ENCODE data around the gene LRIG2. TPM values are rescaled to one million over a fixed set of nuclear protein-coding genes. Genes with fewer than 3 reads are reported as not detected.

LRIG2 gene
- 3.2 and 6.0 TPM in 2 replicates for total RNA-seq

GRCh38 chr1:113072757-113073478 lies at the start of gene LRIG2:
Gene LRIG2 (plus strand): TSS chr1:113073198. CDS start chr1:113073407, 209 bp downstream.

Other genes with a start within 250 kb of the LRIG2 start
- gene SLC16A1, start 117.0 kb upstream of the LRIG2 start, total RNA-seq: 95.7 and 105 TPM in 2 replicates

All from myometrial cell (primary cell).